KMS-11 (cell line): ENCODE data around the gene MT2A.

Source experiments
- H2AFZ ChIP-seq: fragments of 200-600 bp; sonication (generic); 2 replicates; pipeline ENCODE4 v1.6.1; 2016; ENCODE audit warnings: antibody characterized with exemption, mixed run types, low read depth
- H3K27ac ChIP-seq: fragments of 200-600 bp; sonication (generic); 2 replicates; pipeline ENCODE4 v1.6.1; 2016; ENCODE audit warnings: mild to moderate bottlenecking, mixed run types
- H3K27me3 ChIP-seq: fragments of 200-600 bp; sonication (generic); 2 replicates; pipeline ENCODE4 v1.6.1; 2017; ENCODE audit warnings: mild to moderate bottlenecking, low read depth, mixed run types, moderate library complexity; ENCODE audit not compliant: insufficient read depth
- H3K36me3 ChIP-seq: fragments of 200-600 bp; sonication (generic); 2 replicates; pipeline ENCODE4 v1.6.1; 2017; ENCODE audit warnings: mild to moderate bottlenecking, mixed run types; ENCODE audit not compliant: insufficient read depth
- H3K4me1 ChIP-seq: fragments of 200-600 bp; sonication (generic); 2 replicates; pipeline ENCODE4 v1.6.1; 2016; ENCODE audit warnings: mild to moderate bottlenecking, low read depth, mixed run types; ENCODE audit not compliant: poor library complexity, severe bottlenecking
- H3K4me2 ChIP-seq: fragments of 200-600 bp; sonication (generic); 2 replicates; pipeline ENCODE4 v1.7.0; 2016; ENCODE audit warnings: mild to moderate bottlenecking, mixed run types
- H3K4me3 ChIP-seq: fragments of 200-600 bp; sonication (generic); IDR thresholded peaks from 2 replicates; pipeline ENCODE4 v1.6.1; 2017; ENCODE audit warnings: low read depth, low read length, mixed read lengths; ENCODE audit not compliant: insufficient read depth
- H3K79me2 ChIP-seq: fragments of 200-600 bp; sonication (generic); 2 replicates; pipeline ENCODE4 v1.6.1; 2016; ENCODE audit warnings: low read depth, mixed run types; ENCODE audit not compliant: insufficient read depth
- H3K9ac ChIP-seq: fragments of 200-600 bp; sonication (generic); 2 replicates; pipeline ENCODE4 v1.6.1; 2016; ENCODE audit warnings: mild to moderate bottlenecking, mixed run types
- H4K20me1 ChIP-seq: fragments of 200-600 bp; sonication (generic); 2 replicates; pipeline ENCODE4 v1.6.1; 2016; ENCODE audit warnings: mild to moderate bottlenecking, mixed run types; ENCODE audit not compliant: insufficient read depth
- TF ChIP-seq, protein P1 (sequence below): fragments of 200-600 bp; sonication (generic); conservative IDR thresholded peaks from 2 replicates; pipeline ENCODE4 v1.6.1; 2017; ENCODE audit warnings: low read depth, mild to moderate bottlenecking, antibody characterized with exemption, low read length, moderate library complexity, mixed read lengths

Gene MT2A

DNA sequence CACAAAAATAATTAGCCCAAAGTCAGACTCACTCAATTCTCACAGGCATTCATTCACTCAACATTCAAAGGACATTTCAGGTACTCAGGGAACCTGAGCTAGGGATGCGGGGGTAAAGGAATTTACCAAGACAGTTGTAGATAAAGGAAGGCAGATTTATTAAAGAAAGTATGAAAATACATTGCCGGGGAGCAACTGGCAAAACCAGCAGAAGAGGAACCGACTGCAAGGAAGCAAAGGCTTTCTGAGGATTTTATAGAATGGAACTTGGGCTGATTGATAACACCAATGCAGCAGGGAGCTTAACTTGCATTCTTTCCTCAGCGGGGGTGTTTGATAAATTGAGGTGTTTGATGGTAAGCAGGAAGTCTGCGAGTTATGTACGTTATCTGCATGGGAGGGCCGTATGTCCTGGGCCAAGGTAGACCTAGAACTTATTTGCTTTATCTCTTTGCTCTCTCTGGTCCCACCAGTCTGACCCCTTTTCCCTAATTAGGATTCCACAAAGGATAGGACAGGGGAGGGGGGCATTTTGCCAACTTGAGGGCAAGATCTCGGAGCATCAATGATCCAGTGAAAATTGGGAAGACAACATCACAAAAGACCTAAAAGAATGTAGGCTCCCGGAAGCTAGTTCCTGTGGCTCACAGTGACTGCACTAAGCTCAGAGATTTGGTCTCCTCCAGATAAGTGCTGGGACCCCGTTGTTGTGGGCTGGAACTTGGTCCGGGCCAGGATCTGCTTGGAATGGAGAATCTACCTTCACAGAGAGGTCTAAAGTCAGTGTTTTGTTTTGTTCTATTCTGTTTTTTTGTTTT is 24.8 kb upstream of the MT2A start:
- H4K20me1 ChIP-seq = no peaks in the 10 kb centered on the region
- no peak overlapping the region for H2AFZ ChIP-seq
- H3K4me2 ChIP-seq = no peak overlapping the region
- no peaks in the 10 kb centered on the region for H3K36me3 ChIP-seq
- no peaks in the 10 kb centered on the region for H3K4me1 ChIP-seq
- TF ChIP-seq, protein P1, sequence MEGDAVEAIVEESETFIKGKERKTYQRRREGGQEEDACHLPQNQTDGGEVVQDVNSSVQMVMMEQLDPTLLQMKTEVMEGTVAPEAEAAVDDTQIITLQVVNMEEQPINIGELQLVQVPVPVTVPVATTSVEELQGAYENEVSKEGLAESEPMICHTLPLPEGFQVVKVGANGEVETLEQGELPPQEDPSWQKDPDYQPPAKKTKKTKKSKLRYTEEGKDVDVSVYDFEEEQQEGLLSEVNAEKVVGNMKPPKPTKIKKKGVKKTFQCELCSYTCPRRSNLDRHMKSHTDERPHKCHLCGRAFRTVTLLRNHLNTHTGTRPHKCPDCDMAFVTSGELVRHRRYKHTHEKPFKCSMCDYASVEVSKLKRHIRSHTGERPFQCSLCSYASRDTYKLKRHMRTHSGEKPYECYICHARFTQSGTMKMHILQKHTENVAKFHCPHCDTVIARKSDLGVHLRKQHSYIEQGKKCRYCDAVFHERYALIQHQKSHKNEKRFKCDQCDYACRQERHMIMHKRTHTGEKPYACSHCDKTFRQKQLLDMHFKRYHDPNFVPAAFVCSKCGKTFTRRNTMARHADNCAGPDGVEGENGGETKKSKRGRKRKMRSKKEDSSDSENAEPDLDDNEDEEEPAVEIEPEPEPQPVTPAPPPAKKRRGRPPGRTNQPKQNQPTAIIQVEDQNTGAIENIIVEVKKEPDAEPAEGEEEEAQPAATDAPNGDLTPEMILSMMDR = no peak
- no peak overlapping the region for H3K27ac ChIP-seq
- H3K4me3 ChIP-seq = no peak overlapping the region
- no peaks in the 10 kb centered on the region for H3K27me3 ChIP-seq
- no peaks in the 10 kb centered on the region for H3K79me2 ChIP-seq
- no peak overlapping the region for H3K9ac ChIP-seq

DNA sequence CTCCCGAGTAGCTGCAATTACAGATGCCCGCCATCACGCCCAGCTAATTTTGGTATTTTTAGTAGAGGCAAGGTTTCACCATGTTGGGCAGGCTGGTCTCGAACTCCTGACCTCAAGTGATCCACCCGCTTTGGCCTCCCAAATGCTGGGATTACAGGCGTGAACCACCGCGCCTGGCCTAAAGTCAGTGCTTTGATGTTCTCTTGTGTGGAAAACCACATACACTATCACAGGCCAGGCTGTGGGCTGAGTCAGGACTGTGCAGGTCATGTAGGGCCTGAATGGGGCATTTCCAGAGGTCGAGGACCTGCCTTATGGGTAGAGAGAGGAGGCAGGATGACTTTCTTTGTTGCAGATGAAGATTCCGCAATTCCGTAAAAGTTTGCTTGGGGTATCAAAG is 24.1 kb upstream of the MT2A start:
- H3K9ac ChIP-seq = no peak overlapping the region
- no peaks in the 10 kb centered on the region for H3K36me3 ChIP-seq
- H3K27ac ChIP-seq = no peak overlapping the region
- H3K4me3 ChIP-seq = no peak overlapping the region
- no peaks in the 10 kb centered on the region for H3K27me3 ChIP-seq
- no peaks in the 10 kb centered on the region for H3K4me1 ChIP-seq
- no peaks in the 10 kb centered on the region for H3K79me2 ChIP-seq
- no peaks in the 10 kb centered on the region for H4K20me1 ChIP-seq
- no peak overlapping the region for H2AFZ ChIP-seq
- H3K4me2 ChIP-seq = no peak overlapping the region
- TF ChIP-seq, protein P1 = no peak

DNA sequence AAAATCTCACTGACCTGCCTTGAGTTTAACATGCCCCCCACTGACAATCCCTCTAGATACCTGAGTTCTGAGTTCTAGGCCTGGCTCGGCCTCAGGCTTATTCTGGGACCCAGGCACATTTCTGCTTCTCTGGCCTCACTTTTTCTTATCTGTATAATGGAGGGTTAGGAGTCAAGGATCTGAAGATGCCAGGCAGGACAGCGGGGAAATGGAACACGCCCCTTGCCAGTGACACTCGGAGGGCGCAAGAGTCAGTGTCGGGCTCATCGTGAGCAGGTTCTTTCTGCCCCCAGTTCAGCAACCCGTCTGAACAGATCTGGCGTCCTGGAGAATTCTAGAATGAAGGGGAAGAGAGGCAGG is 19.6 kb upstream of the MT2A start:
- no peaks in the 10 kb centered on the region for H3K36me3 ChIP-seq
- no peaks in the 10 kb centered on the region for H3K79me2 ChIP-seq
- no peak overlapping the region for H3K27ac ChIP-seq
- no peak overlapping the region for H3K4me3 ChIP-seq
- TF ChIP-seq, protein P1 = no peak
- H4K20me1 ChIP-seq = no peaks in the 10 kb centered on the region
- no peaks in the 10 kb centered on the region for H3K27me3 ChIP-seq
- no peak overlapping the region for H3K4me2 ChIP-seq
- H2AFZ ChIP-seq = no peak overlapping the region
- no peaks in the 10 kb centered on the region for H3K4me1 ChIP-seq
- no peak overlapping the region for H3K9ac ChIP-seq

DNA sequence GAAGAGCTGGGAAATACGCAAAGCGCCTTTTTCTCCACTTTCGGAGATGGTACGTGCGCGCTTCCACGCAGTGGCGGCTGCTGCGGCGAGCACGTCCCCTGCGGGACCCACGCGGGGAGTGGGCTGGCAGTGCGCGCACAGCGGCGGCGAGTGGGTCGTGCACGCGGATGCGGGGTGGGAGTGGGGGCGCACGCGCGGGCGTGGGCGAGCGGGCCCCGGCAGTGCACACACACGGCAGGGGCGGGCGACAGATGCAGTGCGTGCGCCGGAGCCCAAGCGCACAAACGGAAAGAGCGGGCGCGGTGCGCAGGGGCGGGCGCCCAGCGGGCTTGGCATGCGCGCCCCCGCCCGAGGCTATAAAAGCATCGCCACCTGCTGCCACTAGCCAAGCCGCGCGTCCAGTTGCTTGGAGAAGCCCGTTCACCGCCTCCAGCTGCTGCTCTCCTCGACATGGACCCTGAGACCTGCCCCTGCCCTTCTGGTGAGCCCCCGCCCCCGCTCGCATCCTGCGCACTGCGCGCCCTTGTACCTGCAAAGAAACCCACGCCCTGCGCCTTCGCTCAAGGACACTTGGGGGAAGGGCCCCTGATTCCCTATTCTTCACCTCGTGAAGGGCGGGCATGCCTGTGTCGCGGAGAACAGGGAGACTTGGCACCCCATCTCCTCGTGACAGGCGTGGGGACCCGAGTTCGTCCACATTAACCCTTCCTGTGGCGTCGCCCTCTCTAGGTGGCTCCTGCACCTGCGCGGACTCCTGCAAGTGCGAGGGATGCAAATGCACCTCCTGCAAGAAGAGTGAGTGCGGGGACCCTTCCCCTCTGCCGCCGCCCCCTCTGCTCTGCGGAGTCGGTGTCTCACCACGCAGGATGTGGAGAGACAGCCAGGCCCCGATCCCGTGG is 19.0 kb upstream of the MT2A start, which contains the start of gene MT3:
Gene MT3 (plus strand): TSS at position 388 of the 899 bp plus-strand sequence. CDS start 63 bp downstream, at position 451.
- no peak within 1 kb of the TSS for H2AFZ ChIP-seq

More for the DNA sequence above, 19.0 kb upstream of the MT2A start, which contains the start of gene MT3:
- Histone ChIP-seq H3K9ac (no peak within 1 kb of the TSS), H3K36me3 (no peaks in the 10 kb centered on the region), H3K27ac (no peak within 1 kb of the TSS), H3K4me1 (no peaks in the 10 kb centered on the region), H3K79me2 (no peaks in the 10 kb centered on the region), H3K27me3 (no peaks in the 10 kb centered on the region), H4K20me1 (no peaks in the 10 kb centered on the region), H3K4me2 (no peak within 1 kb of the TSS), H3K4me3 (no peak within 1 kb of the TSS)
- TF ChIP-seq, protein P1 = no peak
